Measurements from ENCODE around the gene REN.

- TF ChIP-seq CTCF (IDR thresholded peaks at IDR 0.05) (no peak), POLR2A (IDR thresholded peaks at IDR 0.05) (no peak)
Observed at GRCh38 chr1:204201348-204202040, 35.4 kb upstream of the REN start.

Measured in heart left ventricle (tissue), 13 donors.